Heart left ventricle (tissue), 16 donors: ENCODE results near the gene PIGM. TPM values are rescaled to one million over a fixed set of nuclear protein-coding genes. Genes with fewer than 3 reads are reported as not detected.
A peak's percentile ranks its signal among the peaks of the same experiment; 100 is the strongest.

Experiments used
- ATAC-seq, 4 donors: fragments of 200-7000 bp; cut with Tn5 transposase; one replicate each; pipeline ENCODE4 v1.9.1; 2020 to 2022; ENCODE audit warnings: moderate library complexity in 4 of 4, mild to moderate bottlenecking in 3 of 4, moderate number of reproducible peaks in 1 of 4
- DNase-seq, 5 donors: peaks; one replicate each; pipeline ENCODE4 v3.0.0-alpha.2; 2020
- H3K27ac ChIP-seq, 12 donors: fragments of 200-600 bp; sonication (generic) in 4 of 12; one replicate each; pipeline versions ENCODE4 v1.5.0 to v1.8.0; 2016 to 2022; ENCODE audit warnings: mild to moderate bottlenecking in 2 of 12
- H3K27me3 ChIP-seq, 9 donors: fragments of 200-600 bp; sonication (generic) in 2 of 9; one replicate each; pipeline versions ENCODE4 v1.5.1 to v1.8.0; 2016 to 2022; ENCODE audit warnings: mild to moderate bottlenecking in 3 of 9
- H3K36me3 ChIP-seq, 9 donors: fragments of 200-600 bp; sonication (generic) in 2 of 9; one replicate each; pipeline versions ENCODE4 v1.5.0 to v1.8.0; 2018 to 2022; ENCODE audit warnings: mild to moderate bottlenecking in 2 of 9
- H3K4me1 ChIP-seq, 12 donors: fragments of 200-600 bp; sonication (generic) in 4 of 12; one replicate each; pipeline versions ENCODE4 v1.5.0 to v1.8.0; 2016 to 2022; ENCODE audit warnings: mild to moderate bottlenecking in 3 of 12
- H3K4me3 ChIP-seq, 12 donors: fragments of 200-600 bp; sonication (generic) in 4 of 12; one replicate each; pipeline versions ENCODE4 v1.5.0 to v1.8.0; 2017 to 2022; ENCODE audit warnings: mild to moderate bottlenecking in 9 of 12, moderate library complexity in 4 of 12
- H3K9me3 ChIP-seq, 12 donors: fragments of 200-600 bp; sonication (generic) in 4 of 12; one replicate each; pipeline versions ENCODE4 v1.5.0 to v1.8.0; 2016 to 2022; ENCODE audit warnings: mild to moderate bottlenecking in 1 of 12
- CTCF ChIP-seq, 12 donors: fragments of 200-600 bp; sonication (generic) in 4 of 12; IDR thresholded peaks; one replicate each; pipeline versions ENCODE4 v1.5.0 to v1.8.0; 2018 to 2022; ENCODE audit warnings: antibody characterized with exemption in 12 of 12, mild to moderate bottlenecking in 5 of 12
- POLR2A ChIP-seq, 2 donors: fragments of 450-650 bp; IDR thresholded peaks; one replicate each; pipeline ENCODE4 v1.6.1; 2017; ENCODE audit warnings: antibody characterized with exemption in 2 of 2, mild to moderate bottlenecking in 2 of 2, moderate library complexity in 2 of 2
- WGBS, 4 donors: extraction: QIAGEN DNeasy Blood & Tissue Kit in 2 of 4; methylation state at CpG; one replicate each; pipeline versions ENCODE4 v1.1.5 to v1.1.7; 2013 to 2018; 5-methylcytosine and 5-hydroxymethylcytosine counted together
- intact Hi-C, 10 donors: fragments of 100-400 bp; cut with DNase I; formaldehyde crosslinking; loops; one replicate each; pipeline versions ENCODE4 v1.11.1 to v1.14.2; 2022
- polyA plus RNA-seq, 2 donors: library from polyadenylated mRNA; stranded (reverse); fragments of 200-250 nt; gene quantifications; one replicate each; pipeline ENCODE4 v1.2.3, GENCODE V29; 2013
- total RNA-seq, 9 donors: library from RNA; depleted of rRNA in 2 of 9; stranded (reverse); fragments of >200 nt in 2 of 9; fragmentation: NEBNext Ultra II Directional in 3 of 9; extraction: Animal tissue kit (Norgen Biotek cat#: 25700) in 3 of 9; gene quantifications; one replicate each; pipeline versions ENCODE4 v1.1.0 to v1.2.4, GENCODE V29; 2016 to 2023
- donor health status: ischemic (EF 13 %, LVEDD 7.1; RV severe dilation, severe dysfunction).
- donor health status: healthy with polysubstance abuse.
- donor health status: DM: no; HTN: yes; CAD: no.
- donor health status: DM: no; HTN: no; CAD: no.
- donor health status: ischemic (EF 25% LVEDD 6.9; RV normal size, moderate dysfunction).
- donor health status: ischemic (EF 25% LVEDD 5.7; RV mildly dilated, moderate dysfunction).
- donor health status: healthy.
- donor health status: DM: yes; HTN: yes; CAD: no.
- donor health status: ischemic (EF 35%, LVEDD 5.7; RV mildly dilated, moderate dysfunction).
- donor health status: nonischemic (EF 11% LVEDD 7.7; RV severe dilation, severe dysfunction).
- donor health status: DM: yes; HTN: yes; CAD: no.
- donor health status: PGD.
- donor health status: ischemic (EF 29% LVEDD 5.4; RV normal size, mild dysfunction).
- donor health status: nonischemic (EF 23%, LVEDD 6.1; RV moderate dilation, normal function).

PIGM gene
- total and polyA plus RNA-seq, 11 donors: 1.6 to 4.1 (median 2.3) TPM

DNA sequence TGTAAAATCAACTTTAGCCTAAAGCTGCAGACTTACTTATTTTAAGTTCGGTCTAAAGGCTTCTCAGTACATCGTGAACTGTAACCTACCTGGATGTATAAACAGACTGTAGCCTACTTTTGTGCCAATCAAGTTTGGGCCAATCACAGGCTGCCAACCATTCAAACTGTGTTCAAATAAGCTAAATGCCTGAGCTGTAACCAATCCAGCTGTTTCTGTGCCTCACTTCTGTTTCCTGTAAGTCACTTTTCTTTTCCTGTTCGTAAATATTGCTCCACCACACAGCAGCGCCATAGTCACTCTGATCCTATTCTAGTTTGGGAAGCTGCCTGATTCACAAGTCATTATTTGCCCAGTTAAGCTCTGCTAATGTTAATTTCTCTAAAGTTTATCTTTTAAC lies 40.3 kb downstream of the PIGM start:
- ATAC-seq: peak in 1 of 4 donors; percentile 12

GRCh38 chr1:159990005-159990404 lies 41.8 kb downstream of the PIGM start:
- intact Hi-C loops: no loop called here
- Histone ChIP-seq H3K4me3 (no peak overlapping the region), H3K27me3 (peaks cover 0 to 5% (median 0%) of the 10 kb centered on the region in 9 donors), H3K9me3 (no peaks in the 10 kb centered on the region), H3K36me3 (no peaks in the 10 kb centered on the region), H3K27ac (no peak overlapping the region), H3K4me1 (peaks cover 0 to 10% (median 0%) of the 10 kb centered on the region in 12 donors)
- ATAC-seq: no peak
- DNase-seq: no peak
- WGBS, 4 donors: 85 to 91% (median 87%) methylated on average over 5 of the region's 5 CpGs
- no peak for TF ChIP-seq POLR2A (IDR thresholded peaks at IDR 0.05)
- TF ChIP-seq CTCF (IDR thresholded peaks at IDR 0.05): no peak

More for the DNA sequence above, 40.3 kb downstream of the PIGM start:
- intact Hi-C loops: no loop called here
- WGBS, 4 donors: 70 to 82% (median 73%) methylated on average over 4 of the region's 4 CpGs
- Histone ChIP-seq H3K9me3 (no peaks in the 10 kb centered on the region), H3K36me3 (no peaks in the 10 kb centered on the region), H3K4me1 (peaks cover 0 to 13% (median 0%) of the 10 kb centered on the region in 12 donors), H3K27me3 (peaks cover 0 to 5% (median 0%) of the 10 kb centered on the region in 9 donors), H3K27ac (no peak overlapping the region), H3K4me3 (no peak overlapping the region)
- no peak for DNase-seq
- no peak for TF ChIP-seq CTCF (IDR thresholded peaks at IDR 0.05)
- TF ChIP-seq POLR2A (IDR thresholded peaks at IDR 0.05): no peak

- peaks cover 0 to 5% (median 0%) of the 10 kb centered on the region in 9 donors for H3K27me3 ChIP-seq
- TF ChIP-seq POLR2A (IDR thresholded peaks at IDR 0.05) (no peak), CTCF (IDR thresholded peaks at IDR 0.05) (no peak)
- H3K4me3 ChIP-seq: no peak overlapping the region
- no peaks in the 10 kb centered on the region for H3K9me3 ChIP-seq
- ATAC-seq: no peak
- peaks cover 0 to 10% (median 0%) of the 10 kb centered on the region in 12 donors for H3K4me1 ChIP-seq
- no peaks in the 10 kb centered on the region for H3K36me3 ChIP-seq
- intact Hi-C loops: no loop called here
- 67 to 90% (median 86%) methylated on average over 3 of the region's 3 CpGs for WGBS, 4 donors
- H3K27ac ChIP-seq: no peak overlapping the region
- DNase-seq: no peak
These were observed 42.2 kb downstream of the PIGM start for GRCh38 chr1:159989581-159989980.

DNA sequence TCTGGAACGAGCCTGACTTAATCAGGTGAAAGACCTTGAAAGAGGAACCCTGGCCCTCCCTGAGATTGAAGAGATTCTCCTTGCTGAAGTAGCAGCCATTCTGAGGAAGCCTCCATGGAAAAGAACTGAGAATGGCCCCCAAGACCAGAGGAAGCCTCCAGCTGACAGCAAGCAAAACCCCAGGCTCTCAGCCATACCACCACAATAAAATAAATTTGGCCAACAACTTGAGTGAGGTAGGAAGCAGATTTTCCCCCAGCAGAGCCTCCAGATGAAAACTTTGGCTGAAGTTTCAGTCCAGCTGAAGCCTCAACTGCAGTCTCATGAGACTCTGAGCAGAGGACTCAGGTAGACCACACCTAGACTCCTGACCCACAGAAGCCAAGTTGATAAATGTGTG lies 43.8 kb downstream of the PIGM start:
- H3K27me3 ChIP-seq: peaks cover 0 to 10% (median 0%) of the 10 kb centered on the region in 9 donors
- no peaks in the 10 kb centered on the region for H3K36me3 ChIP-seq
- intact Hi-C loops: no loop called here
- DNase-seq (no peak), ATAC-seq (no peak)
- no peaks in the 10 kb centered on the region for H3K9me3 ChIP-seq
- peaks cover 0 to 8% (median 0%) of the 10 kb centered on the region in 12 donors for H3K4me1 ChIP-seq
- no peak overlapping the region for H3K4me3 ChIP-seq
- WGBS, 4 donors: 45 to 76% (median 65%) methylated on average over 1 of the region's 1 CpG
- H3K27ac ChIP-seq: no peak overlapping the region
- TF ChIP-seq CTCF (IDR thresholded peaks at IDR 0.05): no peak
- no peak for TF ChIP-seq POLR2A (IDR thresholded peaks at IDR 0.05)
